Measurements from ENCODE around the gene FHOD3. TPM values are rescaled to one million over a fixed set of nuclear protein-coding genes. Genes with fewer than 3 reads are reported as not detected.

Gene FHOD3
- total and polyA plus RNA-seq, 10 donors: 1.2 to 2.7 (median 1.9) TPM

- intact Hi-C loops (cut with DNase I; ENCODE audit: low total_unique reads): no loop called here
Observed at GRCh38 chr18:36368889-36369288, 71.4 kb downstream of the FHOD3 start.

GRCh38 chr18:36372903-36373311 is 75.4 kb downstream of the FHOD3 start:
- no peak for TF ChIP-seq POLR2A (IDR thresholded peaks at IDR 0.05)
- TF ChIP-seq CTCF (IDR thresholded peaks at IDR 0.05 in 8 of 11, conservative IDR thresholded peaks at IDR 0.05 in 3 of 11): no peak
- no peak for TF ChIP-seq POLR2AphosphoS5 (IDR thresholded peaks at IDR 0.05)

More at GRCh38 chr18:36368889-36369288, 71.4 kb downstream of the FHOD3 start:
- no peak overlapping the region for H3K4me3 ChIP-seq
- no peaks in the 10 kb centered on the region for H3K9me3 ChIP-seq
- H3K27me3 ChIP-seq (replicated peaks in 1 of 7): peaks cover 0 to 20% (median 0%) of the 10 kb centered on the region in 7 donors
- 86 to 89% (median 86%) methylated on average over 3 of the region's 3 CpGs for WGBS, 5 donors
- H3K4me1 ChIP-seq: peaks cover 0 to 6% (median 0%) of the 10 kb centered on the region in 6 donors
- DNase-seq: no peak
- no peak overlapping the region for H3K27ac ChIP-seq
- no peaks in the 10 kb centered on the region for H3K36me3 ChIP-seq
- no peak for TF ChIP-seq POLR2A (IDR thresholded peaks at IDR 0.05)
- TF ChIP-seq CTCF (IDR thresholded peaks at IDR 0.05 in 8 of 11, conservative IDR thresholded peaks at IDR 0.05 in 3 of 11): no peak
- TF ChIP-seq POLR2AphosphoS5 (IDR thresholded peaks at IDR 0.05): no peak

GRCh38 chr18:36374262-36374661 is 76.7 kb downstream of the FHOD3 start:
- Histone ChIP-seq H3K4me3 (no peak overlapping the region), H3K4me1 (no peaks in the 10 kb centered on the region), H3K9me3 (no peaks in the 10 kb centered on the region), H3K27me3 (replicated peaks in 1 of 7) (peaks cover 0 to 25% (median 0%) of the 10 kb centered on the region in 7 donors), H3K27ac (no peak overlapping the region), H3K36me3 (no peaks in the 10 kb centered on the region)
- intact Hi-C loops (cut with DNase I; ENCODE audit: low total_unique reads): no loop called here
- no peak for TF ChIP-seq POLR2AphosphoS5 (IDR thresholded peaks at IDR 0.05)
- no peak for DNase-seq
- 64 to 80% (median 78%) methylated on average over 3 of the region's 3 CpGs for WGBS, 5 donors

More at GRCh38 chr18:36372903-36373311, 75.4 kb downstream of the FHOD3 start:
- DNase-seq: no peak
- intact Hi-C loops (cut with DNase I; ENCODE audit: low total_unique reads): no loop called here
- WGBS, 5 donors: 18 to 30% (median 27%) methylated on average over 5 of the region's 5 CpGs
- no peak overlapping the region for H3K27ac ChIP-seq
- no peaks in the 10 kb centered on the region for H3K9me3 ChIP-seq
- H3K4me1 ChIP-seq: no peaks in the 10 kb centered on the region
- no peak overlapping the region for H3K4me3 ChIP-seq
- H3K36me3 ChIP-seq: no peaks in the 10 kb centered on the region
- H3K27me3 ChIP-seq (replicated peaks in 1 of 7): peaks cover 0 to 25% (median 0%) of the 10 kb centered on the region in 7 donors

GRCh38 chr18:36375118-36375517 is 77.6 kb downstream of the FHOD3 start:
- H3K4me1 ChIP-seq: no peaks in the 10 kb centered on the region
- no peaks in the 10 kb centered on the region for H3K9me3 ChIP-seq
- H3K36me3 ChIP-seq: no peaks in the 10 kb centered on the region
- H3K4me3 ChIP-seq: no peak overlapping the region
- TF ChIP-seq POLR2AphosphoS5 (IDR thresholded peaks at IDR 0.05) (no peak), POLR2A (IDR thresholded peaks at IDR 0.05) (no peak), CTCF (IDR thresholded peaks at IDR 0.05 in 8 of 11, conservative IDR thresholded peaks at IDR 0.05 in 3 of 11) (no peak)
- DNase-seq: no peak
- H3K27ac ChIP-seq: no peak overlapping the region
- WGBS, 5 donors: 64 to 79% (median 68%) methylated on average over 5 of the region's 5 CpGs
- H3K27me3 ChIP-seq (replicated peaks in 1 of 7): peaks cover 0 to 25% (median 0%) of the 10 kb centered on the region in 7 donors
- intact Hi-C loops (cut with DNase I; ENCODE audit: low total_unique reads): no loop called here

- Histone ChIP-seq H3K4me3 (no peak overlapping the region), H3K27ac (no peak overlapping the region), H3K36me3 (no peaks in the 10 kb centered on the region), H3K27me3 (replicated peaks in 1 of 7) (peaks cover 0 to 32% (median 0%) of the 10 kb centered on the region in 7 donors), H3K9me3 (no peaks in the 10 kb centered on the region), H3K4me1 (no peaks in the 10 kb centered on the region)
- no peak for DNase-seq
- 86 to 100% (median 95%) methylated on average over 1 of the region's 1 CpG for WGBS, 5 donors
- TF ChIP-seq POLR2A (IDR thresholded peaks at IDR 0.05): no peak
- no peak for TF ChIP-seq POLR2AphosphoS5 (IDR thresholded peaks at IDR 0.05)
- TF ChIP-seq CTCF (IDR thresholded peaks at IDR 0.05 in 8 of 11, conservative IDR thresholded peaks at IDR 0.05 in 3 of 11): no peak
- intact Hi-C loops (cut with DNase I; ENCODE audit: low total_unique reads): no loop called here
Observed at GRCh38 chr18:36376361-36376760, 78.8 kb downstream of the FHOD3 start.

Data from spleen (tissue), 11 donors.